GM21447 (cell line): ENCODE results near the gene ALG11.
A peak's percentile ranks its signal among the peaks of the same experiment; 100 is the strongest.
"Not testable (repeated sequence)": the region's sequence is repeated elsewhere in the genome, so short reads cannot be mapped to it uniquely, and the experiment has no call there.

Experiments
- ATAC-seq: cut with Tn5 transposase; IDR thresholded peaks from one replicate; pipeline ENCODE4 v1.9.1; 2021; ENCODE audit not compliant: unreplicated experiment

The ALG11 gene, protein sequence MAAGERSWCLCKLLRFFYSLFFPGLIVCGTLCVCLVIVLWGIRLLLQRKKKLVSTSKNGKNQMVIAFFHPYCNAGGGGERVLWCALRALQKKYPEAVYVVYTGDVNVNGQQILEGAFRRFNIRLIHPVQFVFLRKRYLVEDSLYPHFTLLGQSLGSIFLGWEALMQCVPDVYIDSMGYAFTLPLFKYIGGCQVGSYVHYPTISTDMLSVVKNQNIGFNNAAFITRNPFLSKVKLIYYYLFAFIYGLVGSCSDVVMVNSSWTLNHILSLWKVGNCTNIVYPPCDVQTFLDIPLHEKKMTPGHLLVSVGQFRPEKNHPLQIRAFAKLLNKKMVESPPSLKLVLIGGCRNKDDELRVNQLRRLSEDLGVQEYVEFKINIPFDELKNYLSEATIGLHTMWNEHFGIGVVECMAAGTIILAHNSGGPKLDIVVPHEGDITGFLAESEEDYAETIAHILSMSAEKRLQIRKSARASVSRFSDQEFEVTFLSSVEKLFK

DNA sequence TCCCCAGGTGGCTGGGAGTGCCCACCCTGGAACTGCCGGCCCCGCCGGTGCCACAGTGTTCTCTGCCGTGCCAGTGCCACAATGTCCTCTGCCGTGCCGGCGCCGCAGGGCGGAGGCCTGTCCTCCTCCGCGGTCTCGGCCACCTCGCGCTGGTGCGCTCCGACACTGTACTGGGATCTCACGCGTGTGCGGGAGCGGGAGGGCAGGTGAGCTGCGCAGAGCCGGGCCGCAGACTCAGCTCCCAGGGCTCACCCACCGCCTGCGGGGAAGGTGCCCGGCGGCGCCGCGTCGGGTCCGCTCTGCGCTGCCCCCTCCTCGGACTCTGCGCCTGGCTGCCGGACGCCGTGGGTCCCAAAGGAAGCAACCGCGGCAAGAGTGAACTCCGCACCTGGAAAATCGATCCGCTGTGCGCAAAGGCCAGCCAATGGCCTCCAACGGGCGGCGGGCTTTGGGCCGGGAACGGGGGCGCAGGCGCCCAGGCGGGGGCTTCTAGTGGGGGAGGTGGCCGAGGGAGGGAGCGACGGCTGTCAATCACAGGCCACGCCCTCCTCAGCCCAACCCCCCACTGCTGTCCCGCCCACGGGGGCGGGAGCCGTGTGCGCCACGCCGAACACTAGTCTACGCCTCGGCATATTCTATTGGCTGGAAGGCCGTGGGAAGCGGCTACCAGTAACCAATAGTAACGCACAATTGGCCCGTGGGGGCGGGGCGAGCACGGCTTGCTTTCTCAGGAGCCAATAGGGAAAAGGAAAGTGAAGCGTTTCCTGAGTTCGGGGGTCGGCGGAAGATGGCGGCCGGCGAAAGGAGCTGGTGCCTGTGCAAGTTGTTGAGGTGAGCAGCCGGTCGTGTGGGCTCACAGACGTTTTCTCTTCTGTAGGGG, at the start of gene ALG11:
ALG11 (plus strand) TSS at position 767 of the 880 bp plus-strand sequence; CDS start at position 788, 21 bp downstream.
- ATAC-seq, result peak; percentile 99

DNA sequence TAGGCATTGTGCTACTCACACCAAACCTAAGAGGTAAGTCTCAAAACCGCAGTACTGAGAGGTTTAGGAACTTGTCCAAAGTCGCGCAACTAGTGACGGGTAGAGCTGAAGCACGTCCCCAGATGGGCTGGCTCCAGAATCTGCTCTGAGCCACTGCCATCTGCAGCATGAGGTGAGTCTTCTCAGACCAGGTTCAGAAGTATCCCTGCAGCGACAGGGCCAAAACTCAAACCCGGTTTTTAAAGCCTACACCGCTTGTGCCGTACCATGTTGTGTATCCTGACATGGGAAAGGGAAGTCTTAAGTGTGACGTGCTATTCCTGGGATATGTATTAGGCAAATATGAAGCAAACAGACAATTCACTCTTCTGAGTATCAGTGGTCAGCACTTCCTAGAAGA, 46.0 kb upstream of the ALG11 start:
- ATAC-seq, result no peak

DNA sequence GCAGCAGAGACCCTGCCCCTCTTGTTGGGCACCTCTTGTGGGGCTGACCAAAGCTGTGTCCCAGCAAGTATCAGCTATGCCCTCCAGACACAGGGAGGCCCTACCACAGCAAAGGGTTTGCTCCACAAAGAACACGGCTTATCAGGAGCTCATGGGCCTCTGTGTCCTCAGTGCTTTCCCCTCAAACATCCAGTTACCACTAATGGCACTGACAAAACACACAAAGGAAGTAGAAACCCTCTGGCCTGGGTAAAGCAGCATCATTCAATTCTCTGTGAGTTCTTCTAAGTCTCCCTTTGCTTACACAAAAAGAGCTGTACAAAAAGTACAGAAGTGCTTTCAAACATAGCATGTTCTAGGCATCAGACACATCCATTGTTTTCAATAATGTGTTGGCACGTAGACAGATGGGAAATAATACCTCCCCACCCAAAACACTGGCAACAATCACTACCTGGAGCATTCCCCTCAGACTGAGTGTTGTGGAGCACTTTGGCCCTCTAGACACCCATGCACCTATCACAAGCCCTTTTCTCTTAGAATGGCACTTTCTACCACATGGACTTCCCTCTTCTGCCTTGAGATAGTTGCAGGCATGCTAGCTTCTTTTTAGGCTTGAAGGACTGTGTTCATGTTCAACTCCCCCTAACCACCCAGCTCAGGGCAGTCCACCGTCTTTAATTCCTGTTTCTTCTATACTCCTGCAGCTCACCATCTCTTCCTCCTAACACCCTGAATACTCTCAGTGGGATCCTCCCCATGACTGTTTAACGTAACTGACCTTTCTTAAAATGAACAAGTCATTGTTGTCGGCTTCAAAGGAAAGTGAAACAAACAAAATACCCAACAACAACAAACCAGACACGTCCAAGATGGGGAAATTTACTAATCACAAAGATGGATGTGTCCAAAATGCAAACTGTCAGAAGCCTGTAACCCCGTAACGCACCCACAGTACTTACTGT, 44.4 kb upstream of the ALG11 start:
- no peak for ATAC-seq

DNA sequence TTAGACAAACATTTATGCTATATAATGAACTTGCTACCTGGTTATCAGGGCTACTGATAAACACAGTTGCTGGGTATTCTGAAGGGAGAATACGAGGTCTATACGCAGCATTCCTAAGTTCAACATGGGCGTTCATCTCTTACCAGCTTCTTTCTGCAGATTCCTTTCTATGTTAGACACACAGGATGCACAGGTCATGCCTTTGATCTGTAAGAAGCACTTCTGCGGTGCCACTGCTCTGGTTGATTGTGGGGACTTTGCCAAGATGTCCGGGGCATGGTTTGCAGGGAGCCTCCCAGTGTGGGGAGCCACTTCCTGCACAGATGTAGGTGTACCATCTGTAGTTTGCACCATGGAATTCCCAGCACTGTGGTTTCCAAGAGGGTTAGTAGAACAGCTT, 41.8 kb upstream of the ALG11 start:
- no peak for ATAC-seq

DNA sequence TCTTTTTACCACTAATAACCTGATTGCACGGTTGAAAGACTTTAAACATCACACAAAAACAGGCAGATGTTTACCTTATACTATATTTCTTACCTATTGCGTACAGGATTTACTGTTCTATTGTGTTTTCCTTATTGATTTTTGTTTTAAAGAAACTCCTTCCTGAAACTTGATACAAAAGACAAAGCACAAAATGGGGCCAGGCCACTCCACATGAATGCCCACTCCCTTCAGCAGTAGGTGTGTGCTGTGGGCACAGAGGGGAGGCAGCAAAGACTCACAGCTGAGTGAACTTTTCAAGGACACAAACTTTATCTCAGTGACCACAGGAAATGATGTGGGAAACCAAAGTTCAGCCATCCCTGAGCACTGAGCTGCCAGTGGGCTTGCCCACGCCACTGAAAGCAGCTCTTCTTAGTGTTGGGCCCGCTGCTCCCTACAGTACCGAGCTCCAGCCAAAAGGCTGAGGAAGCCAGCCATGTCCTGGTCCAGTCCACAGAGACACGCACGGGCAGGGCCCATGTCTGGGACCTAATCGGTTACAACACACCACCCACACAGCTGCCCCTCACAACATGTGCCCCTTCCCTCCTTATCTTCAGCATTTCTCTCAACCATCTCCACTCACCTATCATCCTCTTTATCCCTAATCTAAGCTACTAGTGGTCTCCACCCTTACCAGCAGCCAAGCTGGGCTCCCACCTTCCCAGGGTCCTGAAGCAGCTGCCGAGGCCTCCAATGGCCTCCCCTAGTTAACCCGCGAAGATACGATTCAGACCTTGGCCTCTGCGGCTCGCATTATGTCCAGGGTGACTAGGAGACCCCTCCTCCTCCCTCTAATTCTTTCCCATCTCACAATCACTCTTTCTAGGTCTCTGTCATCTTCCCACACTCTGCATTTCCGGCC, 40.4 kb upstream of the ALG11 start:
- no peak for ATAC-seq

DNA sequence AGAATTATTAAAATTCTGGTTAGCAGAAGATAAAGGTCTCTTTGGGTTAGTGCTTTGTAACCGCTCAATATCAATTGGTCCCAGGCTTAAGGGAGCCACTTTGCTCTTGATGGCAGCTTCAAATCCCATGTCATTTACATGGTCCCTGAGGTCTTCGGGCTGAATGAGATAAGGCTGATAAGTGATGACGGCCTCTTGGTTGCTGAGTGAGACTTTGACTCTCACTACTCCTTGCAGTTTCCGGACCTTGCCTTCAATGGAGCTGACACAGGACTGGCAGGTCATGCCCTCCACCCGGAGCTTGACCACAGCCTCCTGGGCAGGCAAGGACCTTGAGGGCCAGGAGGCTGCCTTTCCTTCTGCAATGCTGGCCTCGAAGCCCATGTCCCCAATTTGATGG, 37.7 kb upstream of the ALG11 start:
- no peak for ATAC-seq

DNA sequence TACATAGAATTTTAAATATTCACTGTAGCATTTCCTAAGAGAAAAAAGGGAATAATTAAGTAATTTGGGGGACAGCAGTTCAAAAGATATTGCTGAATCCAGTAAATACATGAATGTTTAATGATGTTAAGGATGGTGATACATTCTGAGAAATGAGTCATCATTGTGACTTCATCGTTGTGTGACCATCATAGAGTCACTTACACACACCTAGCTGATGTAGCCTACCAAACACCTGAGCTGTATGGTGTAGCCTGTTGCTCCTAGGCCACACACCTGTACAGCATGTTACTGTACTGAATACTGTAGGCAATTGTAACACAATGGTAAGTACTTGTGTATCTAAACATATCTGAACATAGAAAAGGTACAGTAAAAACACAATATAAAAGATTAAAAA, 35.8 kb upstream of the ALG11 start:
- no peak for ATAC-seq

DNA sequence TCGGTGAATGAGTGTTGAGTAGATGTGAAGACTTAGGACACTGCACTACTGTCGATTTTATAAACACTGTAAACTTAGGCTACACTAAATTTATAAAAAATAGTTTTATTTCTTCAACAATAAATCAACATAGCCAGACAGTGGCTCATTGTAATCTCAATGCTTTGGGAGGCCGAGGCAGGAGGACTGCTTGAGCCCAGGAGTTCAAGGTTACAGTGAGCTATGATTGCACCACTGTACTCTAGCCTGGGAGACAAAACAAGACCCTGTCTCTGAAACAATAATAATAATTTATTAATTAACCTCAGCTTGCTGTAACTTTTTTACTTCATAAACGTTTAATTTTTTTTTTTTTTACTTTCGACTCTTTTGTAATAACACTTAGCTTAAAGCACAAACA, 35.3 kb upstream of the ALG11 start:
- no peak for ATAC-seq

DNA sequence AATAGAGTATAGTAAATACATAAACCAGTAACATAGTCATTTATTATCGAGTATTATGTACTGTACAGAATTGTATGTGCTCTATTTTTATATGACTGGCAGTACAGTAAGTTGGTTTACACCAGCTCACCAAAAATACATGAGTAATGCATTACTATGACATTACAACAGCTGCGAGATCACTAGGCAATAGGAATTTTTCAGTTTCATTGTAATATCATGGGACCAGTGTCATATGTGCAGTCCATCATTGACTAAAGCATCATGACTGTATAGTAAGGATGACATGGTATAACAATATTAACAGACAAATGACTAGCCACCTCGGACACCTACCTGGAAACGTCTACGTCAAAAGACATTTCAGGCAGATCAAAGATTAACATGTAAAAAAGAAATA, 34.6 kb upstream of the ALG11 start:
- no peak for ATAC-seq

DNA sequence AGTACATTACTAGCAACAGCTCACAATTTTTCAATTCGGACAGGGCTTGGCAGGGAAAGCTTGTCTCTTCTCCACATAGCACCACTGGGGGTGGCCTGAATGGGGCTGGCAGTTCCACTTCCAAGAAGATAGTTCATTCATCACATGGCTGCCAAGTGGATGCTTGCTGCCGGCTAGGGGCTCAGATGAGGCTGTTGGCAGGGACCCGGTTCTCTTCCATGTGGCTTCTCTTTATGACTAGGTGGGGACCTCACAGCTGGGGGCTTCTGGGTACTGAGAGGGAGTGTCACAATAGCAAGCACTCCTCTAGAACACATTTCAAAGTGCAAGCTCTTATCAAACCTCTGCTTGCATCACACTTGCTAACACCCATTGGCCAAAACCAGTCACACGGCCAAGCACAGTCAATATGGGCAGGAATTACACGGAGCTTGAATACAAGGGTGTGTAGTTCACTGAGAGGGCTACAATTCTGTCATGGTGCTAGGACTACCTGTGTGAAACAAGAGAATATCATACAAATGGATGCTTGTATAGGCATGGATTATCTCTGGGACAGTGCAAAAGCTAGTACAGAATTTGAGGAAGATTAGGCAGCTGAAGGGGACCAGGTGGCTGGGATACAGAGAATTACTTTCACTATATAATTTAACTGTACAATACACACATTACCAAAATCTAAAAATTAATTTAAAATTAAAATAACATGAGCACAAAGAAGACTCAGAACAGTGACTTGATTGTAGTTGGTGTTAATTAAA, 33.2 kb upstream of the ALG11 start:
- no peak for ATAC-seq

DNA sequence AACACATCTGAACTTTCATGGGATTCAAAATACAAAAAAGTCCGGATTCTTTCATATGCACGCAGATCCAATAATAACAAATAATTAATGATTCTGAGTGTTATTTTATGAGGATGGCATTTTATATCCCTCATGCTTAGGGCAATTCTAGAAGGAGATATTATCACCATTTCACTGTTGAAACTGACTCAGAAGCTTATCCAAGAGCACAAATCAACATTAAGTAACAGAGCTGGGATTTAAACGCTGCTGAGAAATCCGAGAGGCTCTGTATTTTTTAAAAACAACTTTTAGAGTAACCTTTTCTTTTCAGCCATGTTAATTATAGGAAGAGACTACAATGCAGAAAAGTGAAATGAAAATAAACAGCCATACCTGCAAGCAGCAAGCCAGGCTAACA, 31.3 kb upstream of the ALG11 start:
- ATAC-seq, result no peak

DNA sequence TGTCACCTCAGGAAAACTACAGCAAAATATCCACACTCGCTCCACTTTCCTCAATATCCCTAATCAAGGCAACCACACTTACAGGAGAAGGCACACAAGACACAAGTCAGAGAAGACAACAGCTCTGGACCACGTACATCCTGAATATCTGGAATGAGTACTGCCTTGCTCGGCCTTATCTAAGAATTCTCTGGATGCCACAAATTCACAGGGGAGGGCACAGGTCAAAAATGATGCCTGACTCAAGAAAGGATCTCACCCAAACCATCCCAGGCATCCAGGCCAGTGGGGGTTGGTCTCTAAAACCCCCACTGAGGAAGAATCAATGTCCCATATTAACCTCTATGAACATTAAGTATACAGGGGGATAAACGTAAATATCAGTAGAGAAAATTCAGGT, 30.8 kb upstream of the ALG11 start:
- no peak for ATAC-seq

DNA sequence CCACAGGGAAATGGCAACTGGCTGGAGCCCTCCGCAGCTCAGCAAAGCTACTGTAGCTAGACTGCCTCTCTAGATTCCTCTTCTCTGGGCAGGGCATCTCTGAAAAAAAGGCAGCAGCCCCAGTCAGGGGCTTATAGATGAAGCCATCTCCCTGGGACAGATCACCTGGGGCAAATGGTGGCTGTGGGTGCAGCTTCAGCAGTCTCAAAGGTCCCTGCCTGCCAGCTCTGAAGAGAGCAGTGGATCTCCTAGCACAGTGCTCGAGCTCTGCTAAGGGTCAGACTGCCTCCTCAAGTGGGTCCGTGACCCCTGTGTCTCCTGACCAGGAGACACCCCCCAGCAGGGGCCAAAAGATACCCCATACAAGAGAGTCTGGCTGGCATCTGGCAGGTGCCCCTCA, 28.9 kb upstream of the ALG11 start:
- ATAC-seq, result not testable (repeated sequence)

DNA sequence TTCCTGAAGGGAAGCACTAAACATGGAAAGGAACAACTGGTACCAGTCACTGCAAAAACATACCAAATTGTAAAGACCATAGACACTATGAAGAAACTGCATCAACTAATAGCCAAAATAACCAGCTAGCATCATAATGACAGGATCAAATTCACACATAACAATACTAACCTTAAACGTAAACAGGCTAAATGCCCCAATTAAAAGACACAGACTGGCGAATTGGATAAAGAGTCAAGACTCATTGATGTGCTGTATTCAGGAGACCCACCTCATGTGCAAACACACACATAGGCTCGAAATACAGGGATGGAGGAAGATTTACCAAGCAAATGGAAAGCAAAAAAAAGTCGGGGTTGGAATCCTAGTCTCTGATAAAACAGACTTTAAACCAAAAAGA, 27.3 kb upstream of the ALG11 start:
- not testable (repeated sequence) for ATAC-seq

DNA sequence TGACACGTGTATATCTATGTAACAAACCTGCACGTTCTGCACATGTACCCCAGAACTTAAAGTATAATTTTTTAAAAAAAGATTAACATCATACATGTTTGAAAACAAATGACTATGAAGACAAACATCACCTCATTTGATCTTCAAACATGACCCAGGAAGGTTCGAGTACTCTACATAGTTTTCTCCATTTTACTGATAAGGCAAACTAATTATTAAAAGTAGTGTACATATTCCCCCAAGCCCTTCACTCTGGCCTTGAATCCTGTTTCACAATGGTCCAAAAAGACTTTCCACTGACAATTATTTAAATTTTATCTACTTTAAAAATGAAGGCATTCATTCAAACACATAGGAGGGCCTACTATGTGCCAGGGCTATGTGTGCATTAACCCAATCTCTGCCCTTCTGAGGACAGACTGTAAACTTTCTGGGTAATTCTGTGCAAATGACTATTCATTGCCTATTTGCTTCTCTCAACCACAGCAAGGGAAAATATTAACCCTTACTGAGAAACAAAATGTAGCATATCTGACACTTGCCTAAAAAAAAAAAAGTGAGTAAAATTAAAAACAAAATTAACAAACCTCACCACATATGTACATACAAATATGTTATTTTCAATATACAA, 23.1 kb upstream of the ALG11 start:
- ATAC-seq, result no peak

DNA sequence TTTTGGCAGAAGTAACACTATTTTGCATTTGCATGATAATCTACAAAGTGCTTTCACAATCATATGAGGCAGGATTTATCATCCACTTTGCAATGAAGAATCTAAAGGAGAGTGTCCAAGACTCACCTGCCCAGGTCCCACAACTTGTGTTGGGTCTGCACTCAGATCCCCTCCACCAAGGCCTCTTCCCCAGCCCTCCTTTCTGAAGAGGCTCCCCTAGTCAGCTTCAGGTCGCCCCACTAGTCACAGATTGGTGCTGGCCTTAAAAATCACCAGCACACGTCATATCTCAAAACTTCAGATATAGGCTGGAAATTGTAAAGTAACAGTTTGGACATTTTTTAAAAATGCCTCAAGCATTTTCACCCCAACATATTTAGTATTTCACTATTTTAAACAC, 18.5 kb upstream of the ALG11 start:
- no peak for ATAC-seq

DNA sequence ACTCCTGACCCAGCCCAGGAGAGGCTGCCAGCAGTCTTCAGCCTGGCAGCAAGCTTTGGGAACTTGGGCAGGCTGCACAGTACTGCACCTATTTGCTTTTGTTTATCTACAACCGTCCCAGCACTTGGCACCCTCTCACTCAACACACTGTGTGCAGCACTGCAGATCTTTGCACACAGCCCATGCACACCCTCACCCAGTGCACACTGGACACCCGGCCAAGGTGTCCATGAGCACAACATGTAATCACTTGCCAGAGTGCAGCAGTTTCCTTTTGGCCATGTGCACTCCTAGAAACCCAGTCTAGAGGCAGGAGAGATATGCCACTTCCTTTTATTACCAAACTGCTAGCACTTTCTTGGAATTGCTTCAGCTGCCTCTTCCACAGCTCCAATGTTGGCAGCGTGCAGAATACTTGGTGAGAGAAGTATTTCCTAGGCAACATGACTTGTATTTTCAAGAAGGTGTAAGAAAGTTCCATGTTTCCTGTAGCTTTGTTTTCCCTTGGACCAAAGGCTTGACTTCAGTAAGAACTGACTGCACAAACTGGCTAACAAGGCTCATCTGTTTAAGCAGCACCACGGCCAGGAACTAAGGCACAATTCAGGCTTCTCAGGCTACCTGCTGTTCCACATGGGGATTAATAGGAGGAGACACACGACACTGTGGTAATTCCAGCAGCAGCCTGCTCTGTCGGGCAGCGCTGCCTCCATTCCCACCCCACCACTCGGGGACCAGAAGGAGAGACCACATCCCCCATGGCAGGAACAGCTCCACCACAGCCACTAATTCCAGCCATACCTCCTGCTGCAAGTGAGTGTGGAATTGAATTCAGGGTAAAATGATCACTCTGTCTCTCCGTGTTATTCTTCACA, 16.3 kb upstream of the ALG11 start:
- ATAC-seq, result no peak

DNA sequence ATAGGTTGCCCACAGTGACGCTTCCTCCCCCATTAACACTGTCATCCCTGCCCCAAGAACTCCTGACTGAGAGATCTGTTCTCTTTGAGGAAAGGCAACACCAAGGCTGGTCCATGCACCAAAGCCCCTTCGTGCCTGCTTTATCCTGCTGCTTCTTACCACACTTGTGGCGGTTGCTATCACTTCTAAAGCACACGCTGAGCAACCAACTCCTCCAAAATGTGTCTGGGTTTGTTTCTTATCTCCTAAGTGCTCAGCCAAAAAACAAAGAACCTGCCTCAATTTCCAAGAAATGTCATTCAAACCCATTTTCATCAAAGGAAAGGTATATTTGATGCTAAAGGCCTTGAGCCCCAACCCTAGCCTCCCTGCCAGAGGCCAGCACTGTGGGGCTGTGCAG, 15.6 kb upstream of the ALG11 start:
- no peak for ATAC-seq
